ENCODE results near the gene MINDY1.

DNA sequence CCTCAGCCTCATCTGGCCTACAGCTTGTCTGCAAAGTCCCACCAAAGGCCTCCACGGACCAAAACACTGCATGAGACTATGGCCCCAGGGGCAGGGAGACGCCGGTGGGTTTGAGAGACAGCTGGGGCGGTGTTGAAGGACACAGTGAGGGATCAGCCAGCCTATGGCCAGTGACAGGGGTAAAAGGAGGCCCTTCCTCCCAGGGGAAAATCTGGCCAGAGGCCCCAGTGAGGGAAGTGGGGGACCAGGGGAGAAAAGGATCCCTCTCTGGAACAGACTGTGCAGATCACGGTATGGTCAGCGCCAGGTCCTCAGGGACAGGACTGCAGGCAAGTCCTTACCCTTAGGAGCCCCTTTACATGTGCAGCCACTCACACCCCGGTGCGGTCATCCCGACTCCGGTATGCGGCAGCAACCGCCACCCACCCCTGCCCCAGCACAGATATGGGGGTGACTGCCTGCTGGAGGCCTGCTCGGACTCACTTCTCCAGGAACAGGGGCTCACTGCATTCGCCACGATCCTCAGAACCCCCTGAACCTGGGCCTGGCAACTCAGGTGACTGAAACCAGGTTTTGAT, 33.4 kb downstream of the MINDY1 start:
- no peak for TF ChIP-seq POLR2A (IDR thresholded peaks at IDR 0.05)
- TF ChIP-seq, protein P1, sequence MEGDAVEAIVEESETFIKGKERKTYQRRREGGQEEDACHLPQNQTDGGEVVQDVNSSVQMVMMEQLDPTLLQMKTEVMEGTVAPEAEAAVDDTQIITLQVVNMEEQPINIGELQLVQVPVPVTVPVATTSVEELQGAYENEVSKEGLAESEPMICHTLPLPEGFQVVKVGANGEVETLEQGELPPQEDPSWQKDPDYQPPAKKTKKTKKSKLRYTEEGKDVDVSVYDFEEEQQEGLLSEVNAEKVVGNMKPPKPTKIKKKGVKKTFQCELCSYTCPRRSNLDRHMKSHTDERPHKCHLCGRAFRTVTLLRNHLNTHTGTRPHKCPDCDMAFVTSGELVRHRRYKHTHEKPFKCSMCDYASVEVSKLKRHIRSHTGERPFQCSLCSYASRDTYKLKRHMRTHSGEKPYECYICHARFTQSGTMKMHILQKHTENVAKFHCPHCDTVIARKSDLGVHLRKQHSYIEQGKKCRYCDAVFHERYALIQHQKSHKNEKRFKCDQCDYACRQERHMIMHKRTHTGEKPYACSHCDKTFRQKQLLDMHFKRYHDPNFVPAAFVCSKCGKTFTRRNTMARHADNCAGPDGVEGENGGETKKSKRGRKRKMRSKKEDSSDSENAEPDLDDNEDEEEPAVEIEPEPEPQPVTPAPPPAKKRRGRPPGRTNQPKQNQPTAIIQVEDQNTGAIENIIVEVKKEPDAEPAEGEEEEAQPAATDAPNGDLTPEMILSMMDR (IDR thresholded peaks at IDR 0.05) = no peak

Measured in thyroid gland (tissue), 4 donors.